H1 (cell line): ENCODE results near the gene DNAJB6.

Experiments
- CHD1 ChIP-seq: IDR thresholded peaks from 2 replicates; pipeline ENCODE4 v1.6.1; 2012; ENCODE audit warnings: low read depth, low read length, improper control_type of control experiment
- CTCF ChIP-seq, 3 experiments: IDR thresholded peaks; 1 replicate in 2 of 3; 2 replicates in 1 of 3; pipeline versions ENCODE4 v1.5.1 to v1.6.1; 2011; ENCODE audit warnings: low read length in 3 of 3, mild to moderate bottlenecking in 3 of 3, inconsistent platforms in 2 of 3, low read depth in 1 of 3, moderate library complexity in 1 of 3; ENCODE audit not compliant: insufficient read depth in 1 of 3; ENCODE audit errors: control extremely low read depth in 1 of 3
- EP300 ChIP-seq, 2 experiments: IDR thresholded peaks; 1 replicate in 1 of 2; 2 replicates in 1 of 2; pipeline ENCODE4 v1.6.1; 2011 to 2012; ENCODE audit warnings: low read depth in 2 of 2, low read length in 2 of 2, mild to moderate bottlenecking in 2 of 2, borderline replicate concordance in 1 of 2, inconsistent platforms in 1 of 2, moderate library complexity in 1 of 2
- EZH2 ChIP-seq: fragments of 200-600 bp; sonication (generic); IDR thresholded peaks from 2 replicates; pipeline ENCODE4 v1.7.1; 2012; ENCODE audit warnings: low read depth, mild to moderate bottlenecking, moderate library complexity, low read length, inconsistent platforms; ENCODE audit not compliant: severe bottlenecking
- GTF2F1 ChIP-seq: IDR thresholded peaks from 2 replicates; pipeline ENCODE4 v1.6.1; 2012; ENCODE audit warnings: low read depth, low read length, improper control_type of control experiment, borderline replicate concordance
- JUN ChIP-seq: IDR thresholded peaks from 2 replicates; pipeline ENCODE4 v1.6.1; 2011; ENCODE audit warnings: low read depth, mild to moderate bottlenecking, improper control_type of control experiment, low read length
- MAX ChIP-seq: IDR thresholded peaks from 2 replicates; pipeline ENCODE4 v1.6.1; 2012; ENCODE audit warnings: inconsistent platforms
- POLR2A ChIP-seq, 2 experiments: IDR thresholded peaks; 1 replicate in 1 of 2; 2 replicates in 1 of 2; pipeline ENCODE4 v1.6.1; 2011; ENCODE audit warnings: low read depth in 2 of 2, low read length in 2 of 2, mild to moderate bottlenecking in 2 of 2; ENCODE audit errors: control extremely low read depth in 1 of 2
- POLR2AphosphoS5 ChIP-seq: IDR thresholded peaks from 2 replicates; pipeline ENCODE4 v1.6.1; 2011; ENCODE audit warnings: low read depth, low read length
- SIX5 ChIP-seq: IDR thresholded peaks from 2 replicates; pipeline ENCODE4 v1.6.1; 2011; ENCODE audit warnings: mild to moderate bottlenecking, low read depth, low read length
- SRF ChIP-seq: IDR thresholded peaks from 2 replicates; pipeline ENCODE4 v1.6.1; 2011; ENCODE audit warnings: mild to moderate bottlenecking, low read depth, low read length, moderate library complexity
- TAF1 ChIP-seq: IDR thresholded peaks from 2 replicates; pipeline ENCODE4 v1.6.1; 2011; ENCODE audit warnings: mild to moderate bottlenecking, low read depth, low read length
- USF2 ChIP-seq: IDR thresholded peaks from 2 replicates; pipeline ENCODE4 v1.6.1; 2011; ENCODE audit warnings: low read length, improper control_type of control experiment

- TF ChIP-seq CTCF (IDR thresholded peaks at IDR 0.05; ENCODE audit: control extremely low read depth in 1 of 3, insufficient read depth in 1 of 3, low read depth in 1 of 3, low read length in 3 of 3) (no peak), CHD1 (no peak), TAF1 (no peak), SRF (no peak), POLR2AphosphoS5 (no peak), EP300 (IDR thresholded peaks at IDR 0.05; ENCODE audit: borderline replicate concordance in 1 of 2, low read depth in 2 of 2, low read length in 2 of 2) (no peak), MAX (no peak), EZH2 (no peak), POLR2A (IDR thresholded peaks at IDR 0.05; ENCODE audit: control extremely low read depth in 1 of 2, low read depth in 2 of 2, low read length in 2 of 2) (no peak), GTF2F1 (no peak), JUN (no peak), SIX5 (no peak), USF2 (no peak)
Measured at GRCh38 chr7:157318015-157318706, 18.6 kb upstream of the DNAJB6 start.
